Measurements from ENCODE around the gene ZCWPW2.

ZCWPW2 gene

DNA sequence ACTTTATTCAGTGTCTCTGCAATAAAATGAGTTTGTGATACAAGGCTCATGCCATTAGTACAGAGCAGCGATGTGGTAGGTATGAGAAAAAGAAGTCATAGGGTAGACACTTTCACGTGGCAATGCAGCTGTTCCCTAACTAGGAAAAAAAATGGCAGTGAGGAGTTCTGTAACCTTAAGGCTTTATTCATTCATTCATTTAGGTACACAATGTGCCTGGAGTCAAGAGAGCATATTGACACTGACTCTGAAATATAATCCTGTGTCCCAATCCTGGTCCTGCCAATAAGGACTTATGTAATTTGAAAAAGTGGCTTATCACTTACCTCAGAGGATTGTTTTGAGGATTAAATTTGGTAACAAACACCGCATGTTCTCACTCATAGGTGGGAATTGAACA, 173.1 kb downstream of the ZCWPW2 start:
- no peak overlapping the region for H3K27ac ChIP-seq
- TF ChIP-seq, protein P1, sequence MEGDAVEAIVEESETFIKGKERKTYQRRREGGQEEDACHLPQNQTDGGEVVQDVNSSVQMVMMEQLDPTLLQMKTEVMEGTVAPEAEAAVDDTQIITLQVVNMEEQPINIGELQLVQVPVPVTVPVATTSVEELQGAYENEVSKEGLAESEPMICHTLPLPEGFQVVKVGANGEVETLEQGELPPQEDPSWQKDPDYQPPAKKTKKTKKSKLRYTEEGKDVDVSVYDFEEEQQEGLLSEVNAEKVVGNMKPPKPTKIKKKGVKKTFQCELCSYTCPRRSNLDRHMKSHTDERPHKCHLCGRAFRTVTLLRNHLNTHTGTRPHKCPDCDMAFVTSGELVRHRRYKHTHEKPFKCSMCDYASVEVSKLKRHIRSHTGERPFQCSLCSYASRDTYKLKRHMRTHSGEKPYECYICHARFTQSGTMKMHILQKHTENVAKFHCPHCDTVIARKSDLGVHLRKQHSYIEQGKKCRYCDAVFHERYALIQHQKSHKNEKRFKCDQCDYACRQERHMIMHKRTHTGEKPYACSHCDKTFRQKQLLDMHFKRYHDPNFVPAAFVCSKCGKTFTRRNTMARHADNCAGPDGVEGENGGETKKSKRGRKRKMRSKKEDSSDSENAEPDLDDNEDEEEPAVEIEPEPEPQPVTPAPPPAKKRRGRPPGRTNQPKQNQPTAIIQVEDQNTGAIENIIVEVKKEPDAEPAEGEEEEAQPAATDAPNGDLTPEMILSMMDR (conservative IDR thresholded peaks at IDR 0.05): no peak
- TF ChIP-seq ZFX (IDR thresholded peaks at IDR 0.05): no peak

DNA sequence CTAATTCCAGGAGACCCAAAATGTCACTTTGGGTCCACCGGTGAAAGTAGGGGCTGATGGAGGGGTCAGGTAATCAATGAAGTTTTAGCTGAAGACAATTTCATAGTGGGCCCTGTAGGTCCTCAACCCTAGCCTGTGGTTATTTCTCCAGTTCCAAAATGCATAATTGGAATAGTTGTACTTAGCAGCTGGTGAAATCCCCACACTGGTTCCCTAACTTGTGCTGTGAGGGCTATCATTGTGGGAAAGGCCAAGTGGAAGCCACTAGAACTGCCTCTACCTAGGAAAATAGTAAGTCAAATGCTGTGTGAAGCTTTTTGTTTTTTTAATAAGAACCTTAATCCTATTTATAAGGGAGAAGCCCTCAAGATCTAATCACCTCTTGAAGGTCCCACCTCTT, 193.8 kb downstream of the ZCWPW2 start:
- TF ChIP-seq, protein P1 (conservative IDR thresholded peaks at IDR 0.05): no peak
- TF ChIP-seq ZFX (IDR thresholded peaks at IDR 0.05): no peak
- no peak overlapping the region for H3K27ac ChIP-seq

DNA sequence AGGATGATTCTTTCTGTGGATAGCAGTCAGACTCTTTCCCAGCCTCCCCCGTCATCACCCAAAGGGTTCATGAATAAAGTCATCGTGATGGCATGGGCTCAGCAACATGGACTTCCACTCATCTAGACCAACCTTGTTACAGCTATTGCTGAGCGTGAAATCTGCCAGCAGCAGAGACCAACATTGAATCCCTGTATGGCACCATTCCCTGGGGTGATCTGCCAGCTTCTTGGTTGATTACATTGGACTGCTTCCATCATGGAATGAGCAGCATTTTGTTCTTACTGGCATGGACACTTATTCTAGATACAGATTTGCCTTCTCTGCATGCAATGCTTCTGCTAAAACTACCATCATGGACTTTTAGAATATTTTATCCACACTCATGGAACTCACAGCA, 195.7 kb downstream of the ZCWPW2 start:
- no peak overlapping the region for H3K27ac ChIP-seq
- TF ChIP-seq, protein P1 (conservative IDR thresholded peaks at IDR 0.05): no peak
- TF ChIP-seq ZFX (IDR thresholded peaks at IDR 0.05): no peak

DNA sequence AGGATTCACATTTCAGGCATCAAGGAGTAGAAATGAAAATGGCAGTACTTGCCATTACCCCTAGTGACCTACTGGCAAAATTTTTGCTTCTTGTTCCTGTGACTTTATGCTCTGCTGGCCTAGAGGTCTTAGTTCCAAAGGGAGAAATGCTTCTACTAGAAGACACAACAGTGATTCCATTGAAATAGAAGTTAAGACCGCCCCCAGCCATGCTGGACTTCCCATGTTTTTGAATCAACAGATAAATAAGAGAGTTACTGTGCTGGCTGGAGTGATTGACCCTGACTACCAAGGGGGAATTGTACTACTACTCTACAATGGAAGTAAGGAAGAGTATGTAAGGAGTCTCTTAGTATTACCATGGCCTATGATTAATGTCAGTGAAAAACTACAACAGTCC, 196.3 kb downstream of the ZCWPW2 start:
- no peak overlapping the region for H3K27ac ChIP-seq
- TF ChIP-seq, protein P1 (conservative IDR thresholded peaks at IDR 0.05): no peak
- no peak for TF ChIP-seq ZFX (IDR thresholded peaks at IDR 0.05)

DNA sequence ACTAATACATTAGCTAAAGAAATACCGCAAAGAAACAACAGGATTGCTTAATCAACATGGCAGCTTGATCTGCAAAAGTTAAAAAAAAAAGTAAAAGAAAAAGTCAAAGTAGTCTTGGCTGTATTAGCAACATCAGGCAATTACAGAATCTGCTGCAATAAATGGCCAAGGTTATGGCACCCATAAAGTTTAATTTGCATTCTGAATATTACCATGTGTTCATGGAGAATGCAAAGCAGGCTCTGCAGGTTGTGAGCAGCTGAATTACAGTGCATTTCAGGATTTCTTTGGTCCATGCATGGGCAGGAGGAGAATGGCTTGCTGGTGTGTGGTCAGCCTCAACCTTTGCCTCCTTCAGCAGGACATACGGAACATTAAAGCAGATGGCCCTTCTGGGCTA, 199.2 kb downstream of the ZCWPW2 start:
- TF ChIP-seq, protein P1 (conservative IDR thresholded peaks at IDR 0.05): no peak
- TF ChIP-seq ZFX (IDR thresholded peaks at IDR 0.05): no peak
- H3K27ac ChIP-seq: no peak overlapping the region

DNA sequence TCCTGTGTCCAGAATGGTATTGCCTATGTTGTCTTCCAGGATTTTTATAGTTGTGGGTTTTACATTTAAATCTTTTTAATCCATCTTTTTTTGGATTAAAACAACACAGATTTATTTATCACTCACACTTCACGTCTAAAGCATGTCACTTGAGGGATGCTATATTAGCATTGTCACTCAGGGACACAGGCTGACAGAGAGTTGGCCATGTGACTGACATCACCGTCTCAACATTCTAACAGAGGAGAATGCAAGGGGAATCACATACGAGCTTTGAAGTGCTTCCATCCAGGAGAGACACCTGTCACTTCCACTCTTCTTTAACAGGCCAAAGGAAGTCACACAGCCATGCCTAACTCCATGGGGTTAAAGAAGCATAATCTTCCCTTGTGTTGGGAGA, 204.7 kb downstream of the ZCWPW2 start:
- TF ChIP-seq ZFX (IDR thresholded peaks at IDR 0.05): no peak
- TF ChIP-seq, protein P1 (conservative IDR thresholded peaks at IDR 0.05): no peak
- no peak overlapping the region for H3K27ac ChIP-seq

DNA sequence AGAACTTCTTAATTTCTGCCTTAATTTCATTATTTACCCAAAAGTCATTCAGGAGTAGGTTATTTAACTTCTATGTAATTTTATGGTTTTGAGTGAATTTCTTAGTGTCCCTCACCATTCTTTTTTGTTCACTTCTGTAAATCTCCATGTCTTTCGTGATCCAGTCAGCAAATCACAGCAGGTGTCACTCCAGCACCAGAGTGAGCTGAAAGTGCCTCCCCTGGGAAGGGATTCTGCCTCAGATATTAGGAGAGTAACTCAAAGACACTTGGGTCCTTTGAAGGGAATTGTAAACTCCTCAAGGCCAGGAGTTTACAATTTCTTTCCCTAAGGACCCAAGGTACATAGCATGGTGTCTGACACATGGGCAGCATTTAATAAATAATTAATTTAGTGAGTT, 207.7 kb downstream of the ZCWPW2 start:
- no peak for TF ChIP-seq ZFX (IDR thresholded peaks at IDR 0.05)
- TF ChIP-seq, protein P1 (conservative IDR thresholded peaks at IDR 0.05): no peak
- no peak overlapping the region for H3K27ac ChIP-seq

All from C4-2B (cell line).